GM12878 (cell line): ENCODE data around the gene MAPKAP1. TPM values are rescaled to one million over a fixed set of nuclear protein-coding genes. Genes with fewer than 3 reads are reported as not detected.

Experiments
- ATAC-seq: fragments of 200-7000 bp; cut with Tn5 transposase; 3 replicates; pipeline ENCODE4 v1.9.1; 2020; ENCODE audit warnings: mild to moderate bottlenecking, moderate library complexity
- BruUV-seq: library from RNA; stranded (reverse); fragments of 400-500 nt; replicated peaks from 2 replicates; lab custom pipeline; 2021; lab: Mats Ljungman, UMichigan
- CTCF ChIA-PET: fragments of 300-600 bp; sonication (Branson Sonifier 250); formaldehyde crosslinking; extraction: SDS; loops from one replicate; lab custom pipeline; 2021; ENCODE audit warnings: inconsistent platforms; lab: Yijun Ruan, JAX
- POLR2A ChIA-PET: fragments of 350-600 bp; formaldehyde crosslinking; extraction: SDS; loops from one replicate; lab custom pipeline; 2021; ENCODE audit warnings: inconsistent platforms; lab: Charles Lee
- RAD21 ChIA-PET: fragments of 300-600 bp; sonication (Branson Sonifier 250); formaldehyde crosslinking; loops from one replicate; lab custom pipeline; 2023; ENCODE audit warnings: antibody characterized with exemption; ENCODE audit not compliant: unreplicated experiment; lab: Charles Lee
- SMC1A ChIA-PET: fragments of 300-600 bp; sonication (Branson Sonifier 250); formaldehyde crosslinking; loops from one replicate; lab custom pipeline; 2023; ENCODE audit not compliant: unreplicated experiment, uncharacterized antibody; lab: Charles Lee
- DNase-seq: peaks from one replicate; pipeline ENCODE4 v3.0.0-alpha.2; 2011; ENCODE audit warnings: low read depth, low spot score
- FAIRE-seq: peaks from 3 replicates; lab custom pipeline; 2011; peaks lifted over from hg19 to GRCh38; lab: Jason Lieb, UNC
- H2AFZ ChIP-seq: 2 replicates; pipeline ENCODE4 v1.6.0; 2011; ENCODE audit warnings: low read depth, low read length, control low read depth; ENCODE audit not compliant: control insufficient read depth
- H3K27ac ChIP-seq: 2 replicates; pipeline ENCODE4 v1.5.1; 2011; ENCODE audit warnings: control low read depth; ENCODE audit not compliant: control insufficient read depth, insufficient read depth
- H3K27me3 ChIP-seq, 2 experiments: replicated peaks in 1 of 2; 2 replicates each; pipeline versions ENCODE4 v1.6.0 to v1.6.1; 2011; ENCODE audit warnings: low read length in 1 of 2; ENCODE audit not compliant: control insufficient read depth in 2 of 2, insufficient read depth in 2 of 2
- H3K36me3 ChIP-seq, 2 experiments: 2 replicates each; pipeline ENCODE4 v1.5.1; 2011; ENCODE audit warnings: low read length in 1 of 2; ENCODE audit not compliant: control insufficient read depth in 2 of 2, insufficient read depth in 2 of 2
- H3K4me1 ChIP-seq: 2 replicates; pipeline ENCODE4 v1.6.1; 2011; ENCODE audit warnings: mild to moderate bottlenecking, low read length, moderate library complexity, mixed read lengths; ENCODE audit not compliant: control insufficient read depth, insufficient read depth
- H3K4me2 ChIP-seq: 2 replicates; pipeline ENCODE4 v1.6.0; 2011; ENCODE audit warnings: control low read depth; ENCODE audit not compliant: control insufficient read depth, insufficient read depth
- H3K4me3 ChIP-seq: fragments of 200-600 bp; sonication (generic); 2 replicates; pipeline ENCODE4 v1.5.1; 2016
- H3K79me2 ChIP-seq: 2 replicates; pipeline ENCODE4 v1.6.0; 2011; ENCODE audit warnings: low read length; ENCODE audit not compliant: control insufficient read depth, insufficient read depth
- H3K9ac ChIP-seq: 2 replicates; pipeline ENCODE4 v1.8.0; 2011; ENCODE audit warnings: low read length, control low read depth, mixed read lengths; ENCODE audit not compliant: control insufficient read depth, insufficient read depth
- H3K9me3 ChIP-seq: replicated peaks from 3 replicates; pipeline ENCODE4 v1.5.1; 2011; ENCODE audit warnings: mild to moderate bottlenecking, low read length; ENCODE audit not compliant: control insufficient read depth, insufficient read depth
- H4K20me1 ChIP-seq: 2 replicates; pipeline ENCODE4 v1.6.0; 2011; ENCODE audit not compliant: control insufficient read depth, insufficient read depth
- FOXK2 ChIP-seq: fragments of 450-650 bp; IDR thresholded peaks from 2 replicates; pipeline ENCODE4 v1.6.1; 2017; ENCODE audit warnings: mild to moderate bottlenecking, moderate library complexity
- KAT2A ChIP-seq: conservative IDR thresholded peaks from 2 replicates; pipeline ENCODE4 v1.6.1; 2011; ENCODE audit warnings: low read depth, low read length; ENCODE audit not compliant: control insufficient read depth
- MEF2B ChIP-seq: fragments of 450-650 bp; IDR thresholded peaks from 2 replicates; pipeline ENCODE4 v1.6.1; 2018; ENCODE audit warnings: mild to moderate bottlenecking, moderate library complexity; ENCODE audit not compliant: partially characterized antibody, poor library complexity, severe bottlenecking
- NR2C1 ChIP-seq: fragments of 450-650 bp; IDR thresholded peaks from 2 replicates; pipeline ENCODE4 v1.6.1; 2017; ENCODE audit warnings: antibody characterized with exemption, mild to moderate bottlenecking, moderate library complexity
- PAX5 ChIP-seq: IDR thresholded peaks from 2 replicates; pipeline ENCODE4 v1.6.1; 2011; ENCODE audit warnings: low read depth, low read length, borderline replicate concordance
- PKNOX1 ChIP-seq: fragments of 450-650 bp; IDR thresholded peaks from 2 replicates; pipeline ENCODE4 v1.6.1; 2016; ENCODE audit warnings: mild to moderate bottlenecking
- RBBP5 ChIP-seq: fragments of 200-600 bp; sonication (generic); conservative IDR thresholded peaks from 2 replicates; pipeline ENCODE4 v1.6.1; 2016
- RELB ChIP-seq: fragments of 450-650 bp; IDR thresholded peaks from 2 replicates; pipeline ENCODE4 v1.6.1; 2017; ENCODE audit warnings: low read depth, mild to moderate bottlenecking, moderate library complexity
- TCF3 ChIP-seq: IDR thresholded peaks from 2 replicates; pipeline ENCODE4 v1.6.1; 2012; ENCODE audit warnings: low read depth, mild to moderate bottlenecking, low read length, borderline replicate concordance; ENCODE audit not compliant: insufficient read depth
- ZNF592 ChIP-seq: fragments of 450-650 bp; IDR thresholded peaks from 2 replicates; pipeline ENCODE4 v1.6.1; 2017; ENCODE audit warnings: mild to moderate bottlenecking, moderate library complexity
- ZNF687 ChIP-seq: fragments of 450-650 bp; IDR thresholded peaks from 2 replicates; pipeline ENCODE4 v1.6.1; 2017; ENCODE audit warnings: mild to moderate bottlenecking, moderate library complexity
- whole genome bisulfite sequencing: methylation state at CpG from one replicate; pipeline ENCODE4 v1.1.6; 2016; ENCODE audit warnings: low lambda C conversion rate; ENCODE audit not compliant: insufficient replicate concordance, insufficient coverage; ENCODE audit errors: missing lambda C conversion rate; 5-methylcytosine and 5-hydroxymethylcytosine counted together
- in situ Hi-C: fragments of 300-500 bp; cut with MboI; formaldehyde crosslinking; loops from 9 replicates; pipeline ENCODE4 v1.14.3; 2018; ENCODE audit warnings: mixed read lengths
- intact Hi-C: fragments of 100-400 bp; cut with micrococcal nuclease; formaldehyde crosslinking; loops from one replicate; pipeline ENCODE4 v1.14.2; 2022; ENCODE audit not compliant: unreplicated experiment
- polyA plus RNA-seq, 11 experiments: library from polyadenylated mRNA; depleted of rRNA in 4 of 11; unstranded in 6 of 11; stranded (reverse) in 5 of 11; fragments of >200 nt; fragmentation: Nextera tagmentation in 4 of 11; fragmentation: Illumina TruSeq in 1 of 11; extraction: Ambion mirVana in 4 of 11; extraction: Trizol in 1 of 11; gene quantifications; 1 replicate in 1 of 11; 2 replicates in 10 of 11; pipeline versions ENCODE4 v1.2.1 to v1.2.3, GENCODE V29; 2011 to 2016; ENCODE audit warnings: inconsistent platforms in 2 of 11, missing spikeins in 2 of 11, low read depth in 1 of 11
- total RNA-seq, 4 experiments: library from RNA; depleted of rRNA in 3 of 4; stranded (reverse); fragments of >200 nt in 3 of 4; fragmentation: Illumina TruSeq in 1 of 4; extraction: Trizol in 1 of 4; gene quantifications; 2 replicates each; pipeline versions ENCODE4 v1.2.1 to v1.2.3, GENCODE V29; 2013 to 2021

MAPKAP1 gene
- total and polyA plus RNA-seq, 10 of the 15 experiments (the other 5 are each of a cell fraction or from before 2014, with no cell fraction given) = 5.1 to 188 (median 105) TPM

- TF ChIP-seq ZNF592 = no peak
- TF ChIP-seq FOXK2 = no peak
These were observed 238.4 kb downstream of the MAPKAP1 start (continued) for GRCh38 chr9:125468646-125469045.

GRCh38 chr9:125467116-125467740 is 239.8 kb downstream of the MAPKAP1 start:
- ChIA-PET SMC1A (no interaction called here), CTCF (interaction anchor here (1.4 kb wide), 1 partner anchor 10 kb away, joined by 3 read pairs; no protein-coding TSS in a partner anchor), RAD21 (no interaction called here), POLR2A (no interaction called here)
- Histone ChIP-seq H3K9ac (no peak overlapping the region), H3K4me1 (no peaks in the 10 kb centered on the region), H3K4me2 (no peak overlapping the region), H3K9me3 (no peaks in the 10 kb centered on the region), H3K4me3 (no peak overlapping the region), H3K27me3 (no peaks in the 10 kb centered on the region), H2AFZ (no peak overlapping the region), H4K20me1 (no peaks in the 10 kb centered on the region), H3K27ac (no peak overlapping the region), H3K79me2 (no peaks in the 10 kb centered on the region), H3K36me3 (peaks cover 16% of the 10 kb centered on the region in 2 experiments; a peak in 3 of 4 replicates)
- intact Hi-C loops (no loop called here), in situ Hi-C loops (no loop called here)
- WGBS = 98% methylated on average over 7 of the region's 7 CpGs
- ATAC-seq (no peak), DNase-seq (no peak), FAIRE-seq (no peak)
- no TSS peak for BruUV-seq
- no peak for TF ChIP-seq RELB
- TF ChIP-seq TCF3 = no peak
- no peak for TF ChIP-seq NR2C1
- TF ChIP-seq PKNOX1 = no peak
- TF ChIP-seq ZNF687 = no peak
- TF ChIP-seq PAX5 = no peak
- no peak for TF ChIP-seq KAT2A
- TF ChIP-seq RBBP5 = no peak
- TF ChIP-seq MEF2B = no peak
